Skeletal muscle tissue (tissue), 4 donors: ENCODE results near the gene TLR9. TPM values are rescaled to one million over a fixed set of nuclear protein-coding genes. Genes with fewer than 3 reads are reported as not detected.
"Not testable (repeated sequence)": the region's sequence is repeated elsewhere in the genome, so short reads cannot be mapped to it uniquely, and the experiment has no call there.

Source experiments
- H3K27ac ChIP-seq: one replicate; pipeline ENCODE4 v1.7.0; 2013; ENCODE audit warnings: mild to moderate bottlenecking, low read depth, low read length, inconsistent platforms
- H3K27me3 ChIP-seq, 3 donors: one replicate each; pipeline ENCODE4 v1.7.0; 2013; ENCODE audit warnings: low read length in 3 of 3; ENCODE audit not compliant: control insufficient read depth in 3 of 3, insufficient read depth in 3 of 3
- H3K36me3 ChIP-seq, 3 donors: one replicate each; pipeline ENCODE4 v1.7.0; 2013; ENCODE audit warnings: low read length in 3 of 3; ENCODE audit not compliant: control insufficient read depth in 3 of 3, insufficient read depth in 3 of 3
- H3K4me1 ChIP-seq, 3 donors: one replicate each; pipeline ENCODE4 v1.7.0; 2013; ENCODE audit warnings: low read length in 3 of 3, mild to moderate bottlenecking in 3 of 3; ENCODE audit not compliant: control insufficient read depth in 3 of 3, insufficient read depth in 3 of 3
- H3K4me3 ChIP-seq, 3 donors: one replicate each; pipeline ENCODE4 v1.7.0; 2013; ENCODE audit warnings: low read length in 3 of 3
- H3K9ac ChIP-seq, 3 donors: one replicate each; pipeline ENCODE4 v1.7.0; 2013; ENCODE audit warnings: low read length in 3 of 3, mild to moderate bottlenecking in 3 of 3, moderate library complexity in 2 of 3, low read depth in 1 of 3
- H3K9me3 ChIP-seq, 3 donors: one replicate each; pipeline ENCODE4 v1.7.0; 2013; ENCODE audit warnings: low read length in 3 of 3; ENCODE audit not compliant: control insufficient read depth in 3 of 3
- total RNA-seq: library from RNA; depleted of rRNA; stranded (reverse); fragments of >200 nt; gene quantifications from one replicate; pipeline ENCODE4 v1.2.3, GENCODE V29; 2014
- donor health status: Osteomylitis.

TLR9 gene
- total RNA-seq, 1 donor from 2014 or later, result not detected

DNA sequence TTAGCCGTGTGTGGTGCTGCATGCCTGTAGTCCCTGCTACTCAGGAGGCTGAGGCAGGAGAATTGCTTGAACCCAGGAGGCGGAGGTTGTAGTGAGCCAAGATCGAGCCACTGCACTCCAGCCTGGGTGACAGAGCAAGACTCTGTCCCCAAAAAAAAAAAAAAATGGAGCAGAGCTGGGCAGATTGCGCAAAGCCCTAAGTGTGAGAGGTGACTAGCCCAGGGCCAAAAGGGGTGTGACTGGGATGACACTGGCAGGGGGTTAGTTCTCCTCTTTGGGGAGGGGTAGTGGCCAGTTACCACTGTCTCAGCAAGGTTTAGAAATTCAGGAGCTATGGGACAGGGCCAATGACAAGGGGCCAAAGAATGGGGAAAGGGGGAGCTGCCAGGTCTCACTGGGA, 47.3 kb downstream of the TLR9 start:
- H3K27ac ChIP-seq, H3K9me3 ChIP-seq, H3K4me1 ChIP-seq, H3K27me3 ChIP-seq, H3K4me3 ChIP-seq, H3K36me3 ChIP-seq, H3K9ac ChIP-seq: not testable (repeated sequence)

DNA sequence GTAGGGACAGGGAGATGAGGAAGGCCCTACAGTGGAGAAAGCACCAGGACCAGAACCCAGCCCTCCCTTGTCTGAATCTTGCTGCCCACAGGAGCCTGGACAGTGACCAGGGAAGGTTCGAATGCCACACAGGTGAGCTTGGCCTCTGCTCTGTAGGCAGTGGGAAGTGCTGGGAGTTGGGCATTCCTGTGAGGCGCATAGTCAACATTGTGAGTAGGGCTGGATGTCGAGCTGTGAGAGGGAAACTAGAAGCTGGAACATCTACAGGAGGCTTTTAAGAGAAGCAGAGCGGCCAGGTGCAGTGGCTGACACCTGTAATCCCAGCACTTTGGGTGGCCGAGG, 47.8 kb downstream of the TLR9 start:
- H3K36me3 ChIP-seq, result no peaks in the 10 kb centered on the region
- H3K9me3 ChIP-seq, result no peaks in the 10 kb centered on the region
- H3K4me3 ChIP-seq, result no peak overlapping the region
- no peak overlapping the region for H3K27ac ChIP-seq
- peaks cover 0 to 8% (median 0%) of the 10 kb centered on the region in 3 donors for H3K4me1 ChIP-seq
- no peak overlapping the region for H3K9ac ChIP-seq
- H3K27me3 ChIP-seq, result peaks cover 0 to 4% (median 0%) of the 10 kb centered on the region in 3 donors

GRCh38 chr3:52176951-52177700, 48.3 kb downstream of the TLR9 start:
- Histone ChIP-seq H3K4me3 (no peak overlapping the region), H3K27me3 (peaks cover 0 to 4% (median 0%) of the 10 kb centered on the region in 3 donors), H3K36me3 (no peaks in the 10 kb centered on the region), H3K9me3 (no peaks in the 10 kb centered on the region), H3K9ac (no peak overlapping the region), H3K27ac (no peak overlapping the region), H3K4me1 (peaks cover 0 to 4% (median 0%) of the 10 kb centered on the region in 3 donors)

- H3K27me3 ChIP-seq, result peaks cover 0 to 4% (median 0%) of the 10 kb centered on the region in 3 donors
- no peaks in the 10 kb centered on the region for H3K36me3 ChIP-seq
- no peak overlapping the region for H3K4me3 ChIP-seq
- no peak overlapping the region for H3K9ac ChIP-seq
- no peak overlapping the region for H3K27ac ChIP-seq
- no peaks in the 10 kb centered on the region for H3K4me1 ChIP-seq
- H3K9me3 ChIP-seq, result no peaks in the 10 kb centered on the region
Observed at GRCh38 chr3:52176180-52176752, 49.2 kb downstream of the TLR9 start.

- peaks cover 0 to 4% (median 0%) of the 10 kb centered on the region in 3 donors for H3K27me3 ChIP-seq
- no peaks in the 10 kb centered on the region for H3K36me3 ChIP-seq
- H3K4me3 ChIP-seq, result no peak overlapping the region
- H3K9me3 ChIP-seq, result no peaks in the 10 kb centered on the region
- no peak overlapping the region for H3K27ac ChIP-seq
- no peak overlapping the region for H3K9ac ChIP-seq
- no peaks in the 10 kb centered on the region for H3K4me1 ChIP-seq
Observed at GRCh38 chr3:52175416-52176179, 49.8 kb downstream of the TLR9 start.

DNA sequence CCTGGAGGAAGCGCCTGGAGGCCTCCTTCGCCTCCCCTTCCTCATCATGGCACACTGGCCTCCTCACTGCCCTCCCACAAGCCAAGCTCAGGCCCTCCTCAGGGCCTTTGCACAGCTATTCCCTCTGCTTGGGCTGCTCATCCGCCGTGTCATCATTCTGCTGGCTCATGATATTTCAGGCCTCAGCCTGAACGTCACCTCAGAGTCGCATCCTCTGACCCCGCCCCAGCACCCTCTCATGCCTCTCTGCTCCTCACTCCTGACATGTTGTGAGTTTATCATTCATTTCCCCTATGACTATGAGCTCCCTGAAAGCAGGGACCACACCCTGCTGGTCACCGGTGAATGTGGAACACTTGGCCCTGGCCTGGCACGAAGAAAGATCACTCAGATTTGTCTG, 50.5 kb downstream of the TLR9 start:
- H3K9me3 ChIP-seq, result no peaks in the 10 kb centered on the region
- no peak overlapping the region for H3K9ac ChIP-seq

DNA sequence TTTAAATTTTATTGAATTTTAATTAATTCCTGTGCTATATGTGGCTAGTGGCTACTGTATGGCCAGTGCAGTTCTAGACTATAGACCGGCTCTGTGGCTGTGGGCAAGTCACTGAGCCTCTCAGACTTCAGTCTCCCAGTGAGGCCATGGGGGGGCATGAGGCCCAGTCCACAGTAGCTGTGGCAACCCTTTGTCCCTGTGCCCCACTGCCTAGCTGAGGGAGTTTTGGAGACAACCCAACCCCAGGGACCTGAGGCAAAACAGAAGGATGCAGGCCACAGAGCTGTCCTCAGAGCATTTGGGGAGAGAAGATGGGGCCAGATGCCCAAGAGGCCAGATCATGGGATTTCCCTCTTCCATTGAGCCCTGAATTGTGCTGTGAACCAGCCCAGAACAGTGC, 52.3 kb downstream of the TLR9 start:
- Histone ChIP-seq H3K4me3 (no peak overlapping the region), H3K27me3 (peaks cover 0 to 4% (median 0%) of the 10 kb centered on the region in 3 donors), H3K36me3 (no peaks in the 10 kb centered on the region), H3K27ac (no peak overlapping the region), H3K9me3 (no peaks in the 10 kb centered on the region), H3K4me1 (no peaks in the 10 kb centered on the region), H3K9ac (no peak overlapping the region)

More for the DNA sequence above, 50.5 kb downstream of the TLR9 start:
- Histone ChIP-seq H3K27me3 (peaks cover 0 to 4% (median 0%) of the 10 kb centered on the region in 3 donors), H3K4me3 (no peak overlapping the region), H3K4me1 (no peaks in the 10 kb centered on the region), H3K36me3 (no peaks in the 10 kb centered on the region), H3K27ac (no peak overlapping the region)

GRCh38 chr3:52172262-52172757, 53.1 kb downstream of the TLR9 start:
- Histone ChIP-seq H3K4me3 (no peak overlapping the region), H3K27ac (no peak overlapping the region), H3K9ac (no peak overlapping the region), H3K27me3 (peaks cover 0 to 4% (median 0%) of the 10 kb centered on the region in 3 donors), H3K4me1 (no peaks in the 10 kb centered on the region), H3K9me3 (no peaks in the 10 kb centered on the region), H3K36me3 (no peaks in the 10 kb centered on the region)

DNA sequence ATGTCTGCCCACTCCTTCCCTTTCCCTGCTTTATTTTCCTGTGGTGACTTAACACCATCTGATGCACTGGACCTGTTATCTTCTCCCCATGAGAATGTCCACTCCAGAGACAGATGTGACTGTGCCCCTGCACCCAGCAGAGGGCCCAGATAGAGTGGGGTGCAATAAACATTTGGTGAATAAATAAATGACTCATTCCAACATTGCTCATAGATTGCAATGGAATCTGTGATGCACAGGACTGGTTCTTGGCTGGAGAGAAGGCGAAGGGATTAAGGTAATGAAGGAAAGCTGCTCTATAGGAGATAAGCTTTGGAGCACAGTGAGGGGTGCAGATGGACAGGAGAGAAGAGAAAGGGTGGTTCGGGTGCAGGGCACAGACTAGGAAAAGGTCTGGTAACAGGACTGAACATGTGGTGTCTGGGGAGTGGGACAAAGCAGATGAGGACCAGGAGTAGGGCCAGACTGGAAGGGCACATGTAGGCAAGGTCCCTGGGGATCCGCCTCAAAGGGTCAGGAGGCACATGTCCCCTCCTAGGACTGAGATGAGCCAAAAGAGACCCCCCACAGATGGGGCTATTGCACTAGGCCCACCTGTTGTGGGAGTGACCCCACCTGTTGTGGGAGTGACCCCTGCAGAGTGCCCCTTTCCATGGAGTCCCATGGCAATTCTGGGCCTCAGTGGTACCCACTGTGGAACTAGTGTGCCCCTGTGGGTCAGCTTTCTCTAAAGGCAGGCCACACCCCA, 53.8 kb downstream of the TLR9 start:
- H3K9me3 ChIP-seq, result no peaks in the 10 kb centered on the region
- no peak overlapping the region for H3K27ac ChIP-seq
- no peaks in the 10 kb centered on the region for H3K4me1 ChIP-seq
- H3K4me3 ChIP-seq, result no peak overlapping the region
- no peak overlapping the region for H3K9ac ChIP-seq
- peaks cover 0 to 4% (median 0%) of the 10 kb centered on the region in 3 donors for H3K27me3 ChIP-seq
- H3K36me3 ChIP-seq, result no peaks in the 10 kb centered on the region
